Karpas-422 (cell line): Measurements from ENCODE around the gene KNDC1. TPM values are rescaled to one million over a fixed set of nuclear protein-coding genes. Genes with fewer than 3 reads are reported as not detected.
"Not testable (repeated sequence)": the region's sequence is repeated elsewhere in the genome, so short reads cannot be mapped to it uniquely, and the experiment has no call there.

Source experiments
- DNase-seq: peaks from one replicate; pipeline ENCODE4 v3.0.0-alpha.2; 2015
- H2AFZ ChIP-seq: fragments of 200-600 bp; sonication (generic); 2 replicates; pipeline ENCODE4 v1.6.1; 2014; ENCODE audit warnings: antibody characterized with exemption, low read length, mixed read lengths
- H3K27ac ChIP-seq: fragments of 200-600 bp; sonication (generic); 2 replicates; pipeline ENCODE4 v1.5.1; 2014; ENCODE audit warnings: mild to moderate bottlenecking, low read length, moderate library complexity
- H3K27me3 ChIP-seq: fragments of 200-600 bp; sonication (generic); 2 replicates; pipeline ENCODE4 v1.6.1; 2014; ENCODE audit warnings: low read length, mixed read lengths
- H3K36me3 ChIP-seq: fragments of 200-600 bp; sonication (generic); 2 replicates; pipeline ENCODE4 v1.6.1; 2014; ENCODE audit warnings: low read length, mixed read lengths; ENCODE audit not compliant: insufficient read depth
- H3K4me1 ChIP-seq: fragments of 200-600 bp; sonication (generic); 2 replicates; pipeline ENCODE4 v1.6.1; 2014; ENCODE audit warnings: mild to moderate bottlenecking, low read length, mixed read lengths
- H3K4me2 ChIP-seq: fragments of 200-600 bp; sonication (generic); 2 replicates; pipeline ENCODE4 v1.6.1; 2014; ENCODE audit warnings: low read length, low read depth, mild to moderate bottlenecking; ENCODE audit not compliant: poor library complexity, severe bottlenecking
- H3K4me3 ChIP-seq: fragments of 200-600 bp; sonication (generic); 2 replicates; pipeline ENCODE4 v1.5.1; 2014; ENCODE audit warnings: mild to moderate bottlenecking, antibody characterized with exemption, low read length, mixed read lengths
- H3K79me2 ChIP-seq: fragments of 200-600 bp; sonication (generic); 2 replicates; pipeline ENCODE4 v1.6.1; 2014; ENCODE audit warnings: mild to moderate bottlenecking, low read length, mixed read lengths
- H3K9ac ChIP-seq: fragments of 200-600 bp; sonication (generic); 2 replicates; pipeline ENCODE4 v1.6.0; 2014; ENCODE audit warnings: low read length
- H3K9me2 ChIP-seq: fragments of 200-600 bp; sonication (generic), shearing (Covaris generic); replicated peaks from 2 replicates; pipeline ENCODE4 v1.6.0; 2014; ENCODE audit warnings: mild to moderate bottlenecking, low read length, moderate library complexity; ENCODE audit not compliant: insufficient read depth
- H3K9me3 ChIP-seq: fragments of 300-700, 200-600 bp; sonication (generic); 2 replicates; pipeline ENCODE4 v1.6.1; 2014; ENCODE audit warnings: low read length, mixed read lengths
- H4K20me1 ChIP-seq: fragments of 200-600 bp; sonication (generic); 2 replicates; pipeline ENCODE4 v1.6.1; 2014; ENCODE audit warnings: mild to moderate bottlenecking, antibody characterized with exemption, low read length, low read depth; ENCODE audit not compliant: insufficient read depth
- total RNA-seq: library from RNA; depleted of rRNA; stranded (reverse); fragments of >200 nt; shearing (Covaris generic); gene quantifications from 2 replicates; pipeline ENCODE4 v1.2.3, GENCODE V29; 2014; ENCODE audit warnings: low replicate concordance

KNDC1 gene
- total RNA-seq, 1 experiment from 2014 or later = not detected

DNA sequence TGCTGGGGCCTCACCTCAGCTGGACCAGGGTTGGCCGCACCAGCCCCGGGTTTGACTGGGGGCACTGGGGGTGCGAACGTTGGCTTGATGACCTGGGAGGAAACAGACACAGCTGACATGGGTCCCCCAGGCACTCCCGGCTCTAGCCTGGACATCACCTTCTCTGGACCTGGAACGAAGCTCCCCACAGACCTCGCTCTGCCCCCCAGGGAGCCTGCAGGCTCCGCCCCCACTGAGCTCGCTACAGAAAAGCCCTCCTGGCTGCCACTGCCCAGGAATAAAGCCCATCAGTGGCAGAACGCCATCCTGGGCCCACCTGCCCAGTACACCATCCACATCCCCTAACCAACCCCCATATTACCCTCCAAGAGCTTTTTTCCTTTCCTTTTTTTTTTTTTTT, 103.7 kb downstream of the KNDC1 start:
- Histone ChIP-seq H3K36me3 (no peaks in the 10 kb centered on the region), H2AFZ (no peak overlapping the region), H4K20me1 (no peaks in the 10 kb centered on the region), H3K9me2 (no peaks in the 10 kb centered on the region), H3K9ac (no peak overlapping the region), H3K27me3 (no peaks in the 10 kb centered on the region), H3K4me3 (no peak overlapping the region), H3K79me2 (no peaks in the 10 kb centered on the region), H3K4me2 (no peak overlapping the region), H3K4me1 (peaks cover 18% of the 10 kb centered on the region), H3K27ac (no peak overlapping the region), H3K9me3 (no peaks in the 10 kb centered on the region)
- DNase-seq = no peak

- Histone ChIP-seq H3K4me3 (no peak overlapping the region), H3K79me2 (no peaks in the 10 kb centered on the region), H3K36me3 (no peaks in the 10 kb centered on the region), H3K27ac (no peak overlapping the region), H3K9me2 (no peaks in the 10 kb centered on the region), H3K4me2 (no peak overlapping the region), H3K4me1 (peaks cover 10% of the 10 kb centered on the region), H3K9ac (no peak overlapping the region), H4K20me1 (no peaks in the 10 kb centered on the region), H3K9me3 (no peaks in the 10 kb centered on the region), H2AFZ (no peak overlapping the region), H3K27me3 (no peaks in the 10 kb centered on the region)
- DNase-seq = no peak
Measured at GRCh38 chr10:133264461-133264860, 104.4 kb downstream of the KNDC1 start.

GRCh38 chr10:133265052-133265451, 105.0 kb downstream of the KNDC1 start:
- not testable (repeated sequence) for DNase-seq, H3K4me3 ChIP-seq, H3K4me2 ChIP-seq, H3K36me3 ChIP-seq, H3K9me2 ChIP-seq, H3K79me2 ChIP-seq, H3K4me1 ChIP-seq, H2AFZ ChIP-seq, H3K27ac ChIP-seq, H4K20me1 ChIP-seq, H3K9ac ChIP-seq, H3K27me3 ChIP-seq, H3K9me3 ChIP-seq

DNA sequence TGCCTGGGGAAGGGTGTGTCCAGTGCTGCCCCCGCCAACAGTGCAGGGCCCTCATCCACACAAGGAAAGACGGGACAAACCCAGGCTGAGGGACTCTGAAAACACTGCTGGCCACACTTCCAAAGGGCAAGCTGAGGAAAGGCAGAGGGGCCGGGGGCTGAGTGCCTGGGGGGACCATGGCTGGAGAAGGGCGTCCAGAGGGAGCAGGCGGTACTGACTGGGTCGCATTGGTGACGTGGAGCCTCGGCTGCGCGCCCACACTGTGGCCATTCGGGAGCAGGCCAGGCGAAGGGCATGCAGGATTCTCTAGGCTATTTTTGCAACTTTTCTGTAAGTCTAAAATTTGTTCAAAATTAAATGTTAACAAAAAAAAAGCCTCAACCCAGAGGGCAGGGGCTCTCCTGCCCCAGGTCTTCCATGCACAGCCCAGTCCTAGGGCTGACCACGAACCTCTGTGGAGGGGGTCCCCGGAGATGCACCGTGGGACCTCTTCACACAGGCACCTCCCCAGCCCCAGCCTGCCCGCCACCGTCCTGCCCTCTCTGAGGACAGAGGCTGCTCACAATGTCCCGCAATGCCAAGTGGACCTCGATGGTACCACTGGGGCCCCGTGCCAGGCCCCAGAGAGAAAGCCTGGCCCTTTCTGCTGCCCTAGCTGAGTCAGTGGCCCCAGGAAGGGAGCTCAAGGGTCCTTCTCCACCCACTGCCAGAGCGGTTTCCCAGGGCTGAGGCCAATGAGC, 106.2 kb downstream of the KNDC1 start:
- no peaks in the 10 kb centered on the region for H4K20me1 ChIP-seq
- no peaks in the 10 kb centered on the region for H3K27me3 ChIP-seq
- H3K36me3 ChIP-seq = no peaks in the 10 kb centered on the region
- H2AFZ ChIP-seq = no peak overlapping the region
- H3K9ac ChIP-seq = no peak overlapping the region
- no peaks in the 10 kb centered on the region for H3K79me2 ChIP-seq
- H3K4me2 ChIP-seq = no peak overlapping the region
- DNase-seq = no peak
- H3K9me2 ChIP-seq = no peaks in the 10 kb centered on the region
- no peak overlapping the region for H3K27ac ChIP-seq
- H3K4me1 ChIP-seq = peaks cover 3% of the 10 kb centered on the region
- H3K9me3 ChIP-seq = no peaks in the 10 kb centered on the region
- H3K4me3 ChIP-seq = no peak overlapping the region

DNA sequence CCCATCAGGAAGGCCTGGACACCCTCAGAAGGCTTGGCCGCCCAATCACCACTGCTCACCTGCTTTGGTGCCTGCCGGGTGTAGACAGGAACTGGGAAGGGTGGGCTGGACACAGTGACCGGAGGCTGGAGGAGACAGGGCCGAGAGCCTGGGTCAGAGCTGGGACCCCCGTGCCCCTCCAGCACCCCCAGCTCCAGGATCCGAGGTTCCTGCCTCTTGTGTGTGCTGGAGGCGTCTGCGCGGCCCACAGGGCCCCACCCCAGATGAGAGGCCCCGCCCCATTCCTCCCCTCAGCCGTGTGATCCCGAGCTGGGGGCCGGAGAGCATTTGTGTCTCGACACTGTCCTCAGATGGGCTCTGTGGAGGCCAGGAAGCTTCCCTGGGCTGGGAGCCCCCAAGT, 107.3 kb downstream of the KNDC1 start:
- Histone ChIP-seq H2AFZ (no peak overlapping the region), H3K27ac (no peak overlapping the region), H3K9me2 (no peaks in the 10 kb centered on the region), H3K9ac (no peak overlapping the region), H3K4me1 (no peaks in the 10 kb centered on the region), H3K4me3 (no peak overlapping the region), H3K9me3 (no peaks in the 10 kb centered on the region), H3K27me3 (no peaks in the 10 kb centered on the region), H3K36me3 (no peaks in the 10 kb centered on the region), H3K4me2 (no peak overlapping the region), H4K20me1 (no peaks in the 10 kb centered on the region), H3K79me2 (no peaks in the 10 kb centered on the region)
- no peak for DNase-seq

DNA sequence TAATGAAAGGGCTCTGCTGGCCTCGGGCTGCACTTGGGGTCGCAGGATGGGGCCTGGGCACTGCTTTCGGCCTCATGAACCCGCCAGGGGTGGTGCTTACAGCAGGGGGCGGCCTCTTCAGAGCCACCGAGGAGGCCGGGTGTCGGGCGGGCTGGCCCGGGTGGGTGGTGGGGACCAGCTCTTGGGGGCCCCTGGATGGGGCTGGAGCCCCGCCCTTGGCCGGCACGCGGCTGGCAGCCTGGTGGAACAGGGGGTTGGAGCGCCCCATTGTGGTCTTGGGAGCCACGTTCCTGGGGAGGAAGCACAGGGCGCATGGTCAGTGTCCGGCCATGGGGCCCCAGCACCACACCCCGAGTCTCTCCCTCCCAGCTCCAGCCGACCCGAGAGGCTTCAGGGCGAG, 107.8 kb downstream of the KNDC1 start:
- no peaks in the 10 kb centered on the region for H3K4me1 ChIP-seq
- no peak for DNase-seq
- H3K9ac ChIP-seq = no peak overlapping the region
- H3K79me2 ChIP-seq = no peaks in the 10 kb centered on the region
- H3K27ac ChIP-seq = no peak overlapping the region
- H3K4me2 ChIP-seq = no peak overlapping the region
- H3K9me3 ChIP-seq = no peaks in the 10 kb centered on the region
- H2AFZ ChIP-seq = no peak overlapping the region
- no peak overlapping the region for H3K4me3 ChIP-seq
- no peaks in the 10 kb centered on the region for H3K27me3 ChIP-seq
- no peaks in the 10 kb centered on the region for H4K20me1 ChIP-seq
- no peaks in the 10 kb centered on the region for H3K9me2 ChIP-seq
- no peaks in the 10 kb centered on the region for H3K36me3 ChIP-seq

- no peak for DNase-seq
- Histone ChIP-seq H3K9ac (no peak overlapping the region), H4K20me1 (no peaks in the 10 kb centered on the region), H3K27ac (no peak overlapping the region), H3K9me2 (no peaks in the 10 kb centered on the region), H3K9me3 (no peaks in the 10 kb centered on the region), H3K4me2 (no peak overlapping the region), H3K4me1 (no peaks in the 10 kb centered on the region), H3K27me3 (no peaks in the 10 kb centered on the region), H3K4me3 (no peak overlapping the region), H3K36me3 (no peaks in the 10 kb centered on the region), H2AFZ (no peak overlapping the region), H3K79me2 (no peaks in the 10 kb centered on the region)
Measured at GRCh38 chr10:133268532-133268931, 108.5 kb downstream of the KNDC1 start.

GRCh38 chr10:133269367-133269766, 109.3 kb downstream of the KNDC1 start:
- no peak for DNase-seq
- Histone ChIP-seq H3K9me3 (no peaks in the 10 kb centered on the region), H3K79me2 (no peaks in the 10 kb centered on the region), H3K36me3 (no peaks in the 10 kb centered on the region), H3K4me3 (no peak overlapping the region), H3K4me2 (no peak overlapping the region), H4K20me1 (no peaks in the 10 kb centered on the region), H3K9ac (no peak overlapping the region), H3K27me3 (no peaks in the 10 kb centered on the region), H3K27ac (no peak overlapping the region), H3K4me1 (no peaks in the 10 kb centered on the region), H2AFZ (no peak overlapping the region), H3K9me2 (no peaks in the 10 kb centered on the region)
